AG10803 (cell line): ENCODE data around the gene GPR42.

Experiments used
- DNase-seq: peaks from one replicate; pipeline ENCODE4 v3.0.0; 2010; ENCODE audit warnings: low read depth
- H3K4me3 ChIP-seq: 2 replicates; pipeline ENCODE4 v1.5.1; 2011; ENCODE audit warnings: mild to moderate bottlenecking, low read length, control low read depth
- TF ChIP-seq, protein P1 (sequence below): conservative IDR thresholded peaks from 2 replicates; pipeline ENCODE4 v1.5.1; 2011; ENCODE audit warnings: mild to moderate bottlenecking, low read length, control low read depth, inconsistent platforms

GPR42 gene

DNA sequence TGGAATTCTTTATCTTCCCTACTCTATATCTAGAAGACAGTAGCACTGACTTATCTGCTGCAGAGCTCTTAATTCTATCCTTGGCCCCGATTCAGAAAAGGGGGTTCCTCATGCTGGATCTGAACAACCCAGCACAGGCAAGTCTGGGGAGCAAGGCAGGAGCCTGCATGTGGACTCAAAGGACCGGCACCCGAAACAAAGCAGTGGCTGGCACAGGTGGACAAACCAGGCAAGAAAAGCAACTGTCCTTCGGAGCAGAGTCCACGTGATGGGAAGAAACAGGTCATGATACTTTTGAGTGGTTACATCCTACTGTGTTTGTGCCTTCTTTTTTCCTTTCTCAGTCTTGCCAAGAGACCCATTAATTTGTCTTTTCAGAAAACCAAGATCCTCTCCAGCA, 38.3 kb downstream of the GPR42 start:
- TF ChIP-seq, protein P1, sequence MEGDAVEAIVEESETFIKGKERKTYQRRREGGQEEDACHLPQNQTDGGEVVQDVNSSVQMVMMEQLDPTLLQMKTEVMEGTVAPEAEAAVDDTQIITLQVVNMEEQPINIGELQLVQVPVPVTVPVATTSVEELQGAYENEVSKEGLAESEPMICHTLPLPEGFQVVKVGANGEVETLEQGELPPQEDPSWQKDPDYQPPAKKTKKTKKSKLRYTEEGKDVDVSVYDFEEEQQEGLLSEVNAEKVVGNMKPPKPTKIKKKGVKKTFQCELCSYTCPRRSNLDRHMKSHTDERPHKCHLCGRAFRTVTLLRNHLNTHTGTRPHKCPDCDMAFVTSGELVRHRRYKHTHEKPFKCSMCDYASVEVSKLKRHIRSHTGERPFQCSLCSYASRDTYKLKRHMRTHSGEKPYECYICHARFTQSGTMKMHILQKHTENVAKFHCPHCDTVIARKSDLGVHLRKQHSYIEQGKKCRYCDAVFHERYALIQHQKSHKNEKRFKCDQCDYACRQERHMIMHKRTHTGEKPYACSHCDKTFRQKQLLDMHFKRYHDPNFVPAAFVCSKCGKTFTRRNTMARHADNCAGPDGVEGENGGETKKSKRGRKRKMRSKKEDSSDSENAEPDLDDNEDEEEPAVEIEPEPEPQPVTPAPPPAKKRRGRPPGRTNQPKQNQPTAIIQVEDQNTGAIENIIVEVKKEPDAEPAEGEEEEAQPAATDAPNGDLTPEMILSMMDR, result no peak
- no peak overlapping the region for H3K4me3 ChIP-seq
- no peak for DNase-seq

DNA sequence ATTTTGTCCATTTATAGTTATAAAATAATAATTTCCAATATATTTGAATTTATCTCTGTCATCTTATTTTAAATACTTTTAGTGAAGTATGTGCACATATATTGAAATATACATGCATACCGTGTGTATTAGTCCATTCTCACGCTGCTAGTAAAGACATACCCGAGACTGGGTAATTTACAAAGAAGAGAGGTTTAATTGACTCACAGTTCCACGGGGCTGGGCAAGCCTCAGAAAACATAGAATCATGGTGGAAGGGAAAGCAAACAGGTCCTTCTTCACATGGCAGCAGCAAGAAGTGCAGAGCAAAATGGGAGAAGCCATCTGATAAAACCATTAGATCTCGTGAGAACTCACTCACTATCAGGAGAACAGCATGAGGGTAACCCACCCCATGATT, 39.6 kb downstream of the GPR42 start:
- H3K4me3 ChIP-seq, result no peak overlapping the region
- DNase-seq, result no peak
- TF ChIP-seq, protein P1, result no peak

DNA sequence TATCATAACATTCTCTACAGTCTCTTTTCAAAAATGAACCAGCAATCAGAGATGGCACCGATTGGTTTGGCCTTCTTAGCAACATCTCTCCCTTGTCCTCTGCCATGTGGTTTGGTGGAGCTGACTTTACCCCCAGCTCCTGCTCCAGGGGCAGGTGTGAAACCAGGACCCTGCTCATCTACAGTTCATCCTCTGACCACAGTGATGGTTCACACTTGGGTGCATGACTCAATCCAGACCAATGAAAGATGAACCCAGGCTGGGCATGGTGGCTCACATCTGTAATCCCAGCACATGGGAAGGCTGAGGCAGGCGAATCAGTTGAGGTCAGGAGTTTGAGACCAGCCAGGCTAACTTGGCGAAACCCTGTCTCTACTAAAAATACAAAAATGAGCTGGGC, 43.6 kb downstream of the GPR42 start:
- no peak overlapping the region for H3K4me3 ChIP-seq
- no peak for DNase-seq
- TF ChIP-seq, protein P1, result no peak

DNA sequence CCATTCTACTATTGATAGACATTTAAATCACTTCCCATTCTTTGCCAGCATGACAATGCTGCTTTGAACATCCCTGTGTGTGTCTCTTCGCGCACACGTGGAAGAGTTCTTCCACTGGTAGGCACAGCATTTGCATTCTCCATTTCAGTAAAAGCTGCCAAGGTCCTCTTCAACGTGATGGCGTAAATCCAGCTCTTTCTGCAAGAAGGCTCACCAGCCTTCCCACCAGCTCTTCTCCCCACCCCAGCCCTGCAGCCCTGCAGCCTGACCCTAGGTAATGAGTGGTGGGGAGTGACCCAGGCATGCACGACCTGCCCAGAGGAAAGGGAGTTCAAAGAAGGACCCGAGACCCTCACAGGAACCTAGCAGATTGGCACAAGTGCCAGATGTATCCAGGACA, 45.5 kb downstream of the GPR42 start:
- no peak overlapping the region for H3K4me3 ChIP-seq
- DNase-seq, result no peak
- TF ChIP-seq, protein P1, result no peak

DNA sequence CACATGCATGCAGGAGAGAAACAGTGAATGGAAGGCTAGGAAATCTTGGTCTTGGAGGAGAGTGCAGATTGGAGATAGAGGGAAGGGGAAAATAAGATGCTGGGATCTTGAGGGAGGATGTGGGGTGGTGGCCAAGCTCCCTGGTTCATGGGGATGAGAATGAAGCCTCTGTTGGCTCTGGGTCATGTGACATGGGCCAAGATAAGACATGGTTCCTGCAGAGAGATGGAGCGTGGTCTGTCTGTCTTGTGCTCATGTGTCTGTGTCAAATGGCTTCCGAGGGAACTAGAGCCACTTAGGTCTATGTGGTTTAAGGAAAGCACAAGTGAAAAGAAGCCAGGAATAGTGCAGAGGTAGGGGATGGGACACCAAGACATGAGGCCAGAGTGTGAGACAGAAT, 46.4 kb downstream of the GPR42 start:
- DNase-seq, result no peak
- TF ChIP-seq, protein P1, result no peak
- H3K4me3 ChIP-seq, result no peak overlapping the region

DNA sequence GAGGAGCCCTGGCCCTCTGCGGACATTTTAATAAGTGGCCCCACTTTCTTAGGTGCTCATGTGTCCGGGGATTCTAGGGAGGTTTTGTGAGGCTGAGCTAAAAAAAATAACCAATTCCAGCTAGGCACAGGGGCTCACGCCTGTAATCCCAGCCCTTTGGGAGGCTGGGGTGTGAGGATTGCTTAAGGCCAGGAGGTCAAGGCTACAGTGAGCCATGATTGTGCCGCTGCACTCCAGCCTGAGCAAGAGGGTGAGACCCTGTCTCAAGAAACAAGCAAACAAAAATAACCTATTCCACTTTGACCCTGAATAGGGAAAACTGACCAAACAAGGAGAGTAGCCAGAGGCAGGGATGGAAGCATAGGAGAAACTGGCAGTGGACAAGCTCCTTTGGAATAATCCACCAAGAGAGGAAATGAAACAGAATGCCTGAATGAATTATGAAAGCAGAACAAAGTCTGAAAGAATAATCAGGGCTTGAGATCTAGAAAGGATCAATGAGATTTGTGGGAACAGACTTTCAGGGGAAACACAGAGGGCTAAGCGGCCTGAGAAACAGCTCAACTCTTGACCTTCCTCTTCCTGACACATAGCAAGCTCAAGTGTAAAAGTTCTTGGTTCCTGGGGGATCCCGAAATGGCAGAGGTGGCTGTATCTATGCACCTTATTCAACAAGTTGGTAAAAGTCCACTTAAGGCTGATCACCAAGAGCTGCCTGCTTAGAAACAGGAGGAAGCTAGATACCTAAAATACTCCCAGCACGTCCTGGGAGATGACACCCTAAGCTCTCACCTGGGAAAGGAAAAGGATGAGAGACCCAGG, 47.1 kb downstream of the GPR42 start:
- no peak for DNase-seq
- TF ChIP-seq, protein P1, result no peak
- H3K4me3 ChIP-seq, result no peak overlapping the region

DNA sequence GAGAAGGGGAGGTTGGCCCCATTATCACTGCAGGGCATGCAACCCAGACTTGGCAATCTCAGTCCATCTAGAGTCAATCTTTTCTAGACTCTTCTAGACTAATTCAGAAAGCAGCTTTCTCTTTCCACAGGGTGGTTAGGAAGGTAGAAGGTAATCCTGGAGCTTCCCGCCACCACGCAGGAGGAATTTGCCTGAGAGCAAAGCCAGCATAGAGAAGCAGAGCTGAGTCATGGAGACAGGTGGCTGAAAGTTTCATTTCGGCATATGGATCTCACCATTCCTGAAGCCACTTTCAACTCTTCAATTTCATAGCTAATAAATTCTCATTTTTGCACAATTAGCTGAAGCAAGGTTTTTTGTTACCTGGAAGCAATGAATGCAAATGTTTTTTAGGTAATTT, 48.2 kb downstream of the GPR42 start:
- no peak overlapping the region for H3K4me3 ChIP-seq
- no peak for DNase-seq
- TF ChIP-seq, protein P1, result no peak
